ENCODE data around the gene TBCD. TPM values are rescaled to one million over a fixed set of nuclear protein-coding genes. Genes with fewer than 3 reads are reported as not detected.

TBCD gene
- total and polyA plus RNA-seq, 5 donors from 2014 or later: 39.2 to 146 (median 86.4) TPM

GRCh38 chr17:82826956-82827355, 75.1 kb downstream of the TBCD start:
- Mint-ChIP-seq H3K4me3 (no peak overlapping the region), H3K27me3 (no peaks in the 10 kb centered on the region), H3K27ac (no peak overlapping the region), H3K36me3 (peaks cover 32% of the 10 kb centered on the region), H3K4me1 (no peaks in the 10 kb centered on the region), H3K9me3 (peaks cover 0 to 1% (median 0%) of the 10 kb centered on the region in 7 donors)
- no peak for DNase-seq
- Histone ChIP-seq H3K4me1 (ENCODE audit: control insufficient read depth, insufficient read depth, low read length, poor library complexity, severe bottlenecking) (no peaks in the 10 kb centered on the region), H3K4me3 (ENCODE audit: low read depth, low read length) (no peak overlapping the region), H3K9me3 (ENCODE audit: control insufficient read depth in 2 of 2, low read length in 2 of 2) (no peaks in the 10 kb centered on the region), H3K36me3 (ENCODE audit: control insufficient read depth, insufficient read depth, low read length) (peaks cover 7% of the 10 kb centered on the region), H3K27ac (ENCODE audit: insufficient read depth, low read length, poor library complexity, severe bottlenecking) (no peak overlapping the region), H3K27me3 (ENCODE audit: control insufficient read depth, insufficient read depth, low read length) (no peaks in the 10 kb centered on the region)
- ATAC-seq (ENCODE audit: low read depth in 2 of 2): no peak

DNA sequence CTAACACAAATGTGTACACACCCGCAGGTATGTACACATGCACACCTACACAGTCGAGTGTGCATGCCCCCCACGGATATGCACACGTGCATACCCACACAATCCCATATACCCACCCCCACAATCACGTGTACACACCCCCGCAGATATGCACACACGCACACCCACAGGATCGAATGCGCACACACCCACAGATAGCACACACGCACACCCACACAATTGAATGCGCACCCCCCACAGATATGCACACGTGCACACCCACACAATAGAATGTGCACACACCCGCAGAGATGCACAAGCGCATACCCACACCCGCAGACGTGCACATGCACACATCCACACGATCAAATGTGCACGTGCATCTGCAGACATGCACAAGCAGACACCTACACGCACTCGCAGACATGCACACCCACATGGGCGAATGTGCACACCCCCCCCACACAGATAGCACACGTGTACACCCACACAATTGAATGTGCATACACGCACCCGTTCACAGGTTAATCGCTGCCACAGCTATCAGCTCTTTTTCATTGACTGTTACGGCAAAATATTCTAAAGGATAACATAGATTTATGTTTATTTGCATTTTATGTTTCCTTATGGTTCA, 77.1 kb downstream of the TBCD start:
- H3K36me3 ChIP-seq (ENCODE audit: control insufficient read depth, insufficient read depth, low read length): peaks cover 7% of the 10 kb centered on the region
- no peak for DNase-seq
- H3K27me3 ChIP-seq (ENCODE audit: control insufficient read depth, insufficient read depth, low read length): no peaks in the 10 kb centered on the region
- H3K27me3 Mint-ChIP-seq: no peaks in the 10 kb centered on the region
- H3K36me3 Mint-ChIP-seq: peaks cover 20% of the 10 kb centered on the region
- no peak overlapping the region for H3K27ac ChIP-seq (ENCODE audit: insufficient read depth, low read length, poor library complexity, severe bottlenecking)
- H3K4me1 Mint-ChIP-seq: no peaks in the 10 kb centered on the region
- ATAC-seq (ENCODE audit: low read depth in 2 of 2): no peak
- no peak overlapping the region for H3K4me3 ChIP-seq (ENCODE audit: low read depth, low read length)
- no peak overlapping the region for H3K4me3 Mint-ChIP-seq
- no peaks in the 10 kb centered on the region for H3K9me3 ChIP-seq (ENCODE audit: control insufficient read depth in 2 of 2, low read length in 2 of 2)
- no peaks in the 10 kb centered on the region for H3K4me1 ChIP-seq (ENCODE audit: control insufficient read depth, insufficient read depth, low read length, poor library complexity, severe bottlenecking)
- peaks cover 0 to 1% (median 0%) of the 10 kb centered on the region in 7 donors for H3K9me3 Mint-ChIP-seq
- no peak overlapping the region for H3K27ac Mint-ChIP-seq

- no peak overlapping the region for H3K4me3 ChIP-seq (ENCODE audit: low read depth, low read length)
- Mint-ChIP-seq H3K36me3 (peaks cover 24% of the 10 kb centered on the region), H3K4me3 (no peak overlapping the region), H3K27me3 (no peaks in the 10 kb centered on the region), H3K9me3 (peaks cover 0 to 1% (median 0%) of the 10 kb centered on the region in 7 donors), H3K4me1 (no peaks in the 10 kb centered on the region), H3K27ac (no peak overlapping the region)
- DNase-seq (no peak), ATAC-seq (ENCODE audit: low read depth in 2 of 2) (no peak)
- H3K36me3 ChIP-seq (ENCODE audit: control insufficient read depth, insufficient read depth, low read length): peaks cover 10% of the 10 kb centered on the region
- no peaks in the 10 kb centered on the region for H3K9me3 ChIP-seq (ENCODE audit: control insufficient read depth in 2 of 2, low read length in 2 of 2)
- no peak overlapping the region for H3K27ac ChIP-seq (ENCODE audit: insufficient read depth, low read length, poor library complexity, severe bottlenecking)
- H3K4me1 ChIP-seq (ENCODE audit: control insufficient read depth, insufficient read depth, low read length, poor library complexity, severe bottlenecking): no peaks in the 10 kb centered on the region
- H3K27me3 ChIP-seq (ENCODE audit: control insufficient read depth, insufficient read depth, low read length): no peaks in the 10 kb centered on the region
Observed at GRCh38 chr17:82830249-82830661, 78.4 kb downstream of the TBCD start.

DNA sequence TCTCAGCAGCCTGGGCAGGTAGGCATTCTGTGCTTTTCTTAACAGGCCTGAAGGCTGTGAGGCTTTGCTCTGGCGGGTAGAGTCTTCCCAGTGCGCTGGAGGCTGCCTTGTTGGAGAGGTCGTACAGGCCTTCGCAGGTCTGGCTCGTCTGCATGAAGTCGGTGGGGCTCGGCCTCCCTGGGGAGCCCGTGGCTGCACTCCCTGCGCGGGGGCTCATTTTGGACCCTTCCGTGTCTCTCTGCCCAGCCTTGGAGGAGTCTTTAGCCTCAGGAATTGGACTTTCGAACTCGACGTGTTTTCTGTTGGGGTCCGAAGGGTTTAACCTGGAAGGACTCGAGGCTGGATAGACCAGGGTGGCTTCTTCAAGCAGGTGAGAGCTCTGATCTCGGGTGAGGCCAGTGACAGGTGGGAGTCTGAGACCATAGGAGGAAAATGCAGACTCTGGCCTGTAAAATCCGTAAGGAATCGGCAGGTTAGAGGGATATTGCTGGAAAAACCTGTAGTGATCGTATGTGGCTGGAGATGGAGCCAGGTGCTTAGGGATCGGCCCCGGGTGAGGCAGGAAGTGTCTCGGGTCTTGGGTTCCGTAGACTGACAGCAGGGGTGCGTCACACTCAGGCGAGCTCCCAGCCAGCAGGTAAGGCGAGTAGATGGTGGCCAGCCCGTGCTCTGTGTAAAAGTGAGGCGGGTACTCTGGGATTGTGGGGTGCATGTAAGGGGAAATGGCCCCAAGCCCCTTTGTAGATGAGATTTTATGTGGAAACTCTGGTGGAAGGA, 79.4 kb downstream of the TBCD start:
- no peak for ATAC-seq (ENCODE audit: low read depth in 2 of 2)
- DNase-seq: no peak
- H3K36me3 ChIP-seq (ENCODE audit: control insufficient read depth, insufficient read depth, low read length): peaks cover 10% of the 10 kb centered on the region

DNA sequence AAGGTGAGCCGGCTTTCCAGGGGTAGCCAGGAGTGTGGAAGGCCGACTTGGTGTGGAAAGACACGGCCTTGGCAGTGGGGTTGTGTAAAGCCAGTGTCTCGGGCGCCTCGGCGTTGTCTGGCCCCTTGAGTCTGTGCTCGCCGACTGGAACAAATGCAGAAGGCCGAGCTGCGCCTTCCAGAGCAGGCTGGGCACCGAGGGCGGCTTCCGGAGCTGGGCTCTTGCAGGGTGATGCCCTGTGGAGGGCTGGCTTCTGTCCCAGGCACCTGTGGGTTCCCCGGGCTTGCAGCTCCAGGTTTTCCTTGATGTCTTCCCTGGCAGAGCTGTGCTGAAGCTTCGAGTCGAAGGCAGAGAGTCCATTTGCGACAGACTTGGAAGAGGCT, 79.9 kb downstream of the TBCD start:
- Mint-ChIP-seq H3K4me3 (no peak overlapping the region), H3K27me3 (no peaks in the 10 kb centered on the region), H3K4me1 (no peaks in the 10 kb centered on the region), H3K36me3 (peaks cover 24% of the 10 kb centered on the region), H3K27ac (no peak overlapping the region), H3K9me3 (peaks cover 0 to 1% (median 0%) of the 10 kb centered on the region in 7 donors)
- H3K27ac ChIP-seq (ENCODE audit: insufficient read depth, low read length, poor library complexity, severe bottlenecking): no peak overlapping the region
- H3K36me3 ChIP-seq (ENCODE audit: control insufficient read depth, insufficient read depth, low read length): peaks cover 10% of the 10 kb centered on the region
- H3K9me3 ChIP-seq (ENCODE audit: control insufficient read depth in 2 of 2, low read length in 2 of 2): no peaks in the 10 kb centered on the region
- no peak for DNase-seq
- no peak for ATAC-seq (ENCODE audit: low read depth in 2 of 2)
- no peaks in the 10 kb centered on the region for H3K4me1 ChIP-seq (ENCODE audit: control insufficient read depth, insufficient read depth, low read length, poor library complexity, severe bottlenecking)
- no peaks in the 10 kb centered on the region for H3K27me3 ChIP-seq (ENCODE audit: control insufficient read depth, insufficient read depth, low read length)
- no peak overlapping the region for H3K4me3 ChIP-seq (ENCODE audit: low read depth, low read length)

More for the DNA sequence above, 79.4 kb downstream of the TBCD start:
- no peak overlapping the region for H3K4me3 ChIP-seq (ENCODE audit: low read depth, low read length)
- Mint-ChIP-seq H3K27ac (no peak overlapping the region), H3K4me1 (no peaks in the 10 kb centered on the region), H3K9me3 (peaks cover 0 to 1% (median 0%) of the 10 kb centered on the region in 7 donors), H3K4me3 (peak overlapping the region in 1 of 4 donors; percentile 10), H3K36me3 (peaks cover 24% of the 10 kb centered on the region), H3K27me3 (no peaks in the 10 kb centered on the region)
- H3K4me1 ChIP-seq (ENCODE audit: control insufficient read depth, insufficient read depth, low read length, poor library complexity, severe bottlenecking): no peaks in the 10 kb centered on the region
- no peaks in the 10 kb centered on the region for H3K9me3 ChIP-seq (ENCODE audit: control insufficient read depth in 2 of 2, low read length in 2 of 2)
- no peaks in the 10 kb centered on the region for H3K27me3 ChIP-seq (ENCODE audit: control insufficient read depth, insufficient read depth, low read length)
- H3K27ac ChIP-seq (ENCODE audit: insufficient read depth, low read length, poor library complexity, severe bottlenecking): no peak overlapping the region

- H3K4me1 Mint-ChIP-seq: no peaks in the 10 kb centered on the region
- H3K4me1 ChIP-seq (ENCODE audit: control insufficient read depth, insufficient read depth, low read length, poor library complexity, severe bottlenecking): no peaks in the 10 kb centered on the region
- no peak for DNase-seq
- H3K36me3 Mint-ChIP-seq: peaks cover 23% of the 10 kb centered on the region
- peaks cover 9% of the 10 kb centered on the region for H3K36me3 ChIP-seq (ENCODE audit: control insufficient read depth, insufficient read depth, low read length)
- H3K27ac ChIP-seq (ENCODE audit: insufficient read depth, low read length, poor library complexity, severe bottlenecking): no peak overlapping the region
- H3K9me3 Mint-ChIP-seq: peaks cover 0 to 1% (median 0%) of the 10 kb centered on the region in 7 donors
- H3K4me3 ChIP-seq (ENCODE audit: low read depth, low read length): no peak overlapping the region
- no peaks in the 10 kb centered on the region for H3K27me3 Mint-ChIP-seq
- H3K27me3 ChIP-seq (ENCODE audit: control insufficient read depth, insufficient read depth, low read length): no peaks in the 10 kb centered on the region
- no peaks in the 10 kb centered on the region for H3K9me3 ChIP-seq (ENCODE audit: control insufficient read depth in 2 of 2, low read length in 2 of 2)
- no peak overlapping the region for H3K4me3 Mint-ChIP-seq
- H3K27ac Mint-ChIP-seq: peak overlapping the region in 1 of 3 donors; percentile 25
- no peak for ATAC-seq (ENCODE audit: low read depth in 2 of 2)
Observed at GRCh38 chr17:82832411-82832810, 80.5 kb downstream of the TBCD start.

DNA sequence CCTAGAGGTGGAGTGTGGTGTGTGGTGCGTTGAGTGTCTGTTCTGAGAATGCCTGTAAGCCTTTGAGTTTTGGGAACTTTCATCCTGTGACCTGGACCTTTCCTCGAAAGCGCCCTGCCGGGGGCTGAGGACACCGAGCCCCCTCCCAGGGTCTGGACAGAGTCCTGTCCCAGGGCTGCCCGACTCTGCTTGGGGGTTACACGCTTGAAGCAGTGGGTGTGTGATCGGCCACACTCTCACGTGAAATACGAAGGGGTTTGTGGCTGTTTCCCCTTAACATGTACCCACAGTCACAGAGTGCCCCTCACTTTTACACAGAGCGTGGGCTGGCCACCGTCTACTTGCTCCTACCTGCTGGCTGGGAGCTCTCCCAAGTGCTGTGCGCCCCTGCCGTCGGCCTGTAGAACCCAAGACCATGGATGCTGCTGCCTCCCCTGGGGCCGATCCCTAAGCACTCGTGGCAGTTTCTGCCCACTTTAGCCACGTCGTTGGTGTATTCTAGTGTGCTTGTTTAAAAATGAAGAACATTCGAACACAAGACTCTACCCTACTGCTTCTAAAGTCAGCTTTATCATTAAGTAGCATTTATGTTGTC, 81.1 kb downstream of the TBCD start:
- peaks cover 0 to 2% (median 0%) of the 10 kb centered on the region in 4 donors for H3K4me1 Mint-ChIP-seq
- Histone ChIP-seq H3K4me1 (ENCODE audit: control insufficient read depth, insufficient read depth, low read length, poor library complexity, severe bottlenecking) (no peaks in the 10 kb centered on the region), H3K36me3 (ENCODE audit: control insufficient read depth, insufficient read depth, low read length) (peaks cover 8% of the 10 kb centered on the region), H3K27me3 (ENCODE audit: control insufficient read depth, insufficient read depth, low read length) (no peaks in the 10 kb centered on the region), H3K4me3 (ENCODE audit: low read depth, low read length) (no peak overlapping the region), H3K27ac (ENCODE audit: insufficient read depth, low read length, poor library complexity, severe bottlenecking) (no peak overlapping the region), H3K9me3 (ENCODE audit: control insufficient read depth in 2 of 2, low read length in 2 of 2) (no peaks in the 10 kb centered on the region)
- no peaks in the 10 kb centered on the region for H3K27me3 Mint-ChIP-seq
- peak overlapping the region in 1 of 3 donors; percentile 25 for H3K27ac Mint-ChIP-seq
- H3K4me3 Mint-ChIP-seq: no peak overlapping the region
- DNase-seq (no peak), ATAC-seq (ENCODE audit: low read depth in 2 of 2) (no peak)
- H3K9me3 Mint-ChIP-seq: peaks cover 0 to under 1% (median 0%) of the 10 kb centered on the region in 7 donors
- H3K36me3 Mint-ChIP-seq: peaks cover 21% of the 10 kb centered on the region
